ENCODE results near the gene TOR1AIP1. TPM values are rescaled to one million over a fixed set of nuclear protein-coding genes. Genes with fewer than 3 reads are reported as not detected.
"Not testable (repeated sequence)": the region's sequence is repeated elsewhere in the genome, so short reads cannot be mapped to it uniquely, and the experiment has no call there.

The TOR1AIP1 gene
- total RNA-seq, 1 donor from 2014 or later, result 60.6 TPM

DNA sequence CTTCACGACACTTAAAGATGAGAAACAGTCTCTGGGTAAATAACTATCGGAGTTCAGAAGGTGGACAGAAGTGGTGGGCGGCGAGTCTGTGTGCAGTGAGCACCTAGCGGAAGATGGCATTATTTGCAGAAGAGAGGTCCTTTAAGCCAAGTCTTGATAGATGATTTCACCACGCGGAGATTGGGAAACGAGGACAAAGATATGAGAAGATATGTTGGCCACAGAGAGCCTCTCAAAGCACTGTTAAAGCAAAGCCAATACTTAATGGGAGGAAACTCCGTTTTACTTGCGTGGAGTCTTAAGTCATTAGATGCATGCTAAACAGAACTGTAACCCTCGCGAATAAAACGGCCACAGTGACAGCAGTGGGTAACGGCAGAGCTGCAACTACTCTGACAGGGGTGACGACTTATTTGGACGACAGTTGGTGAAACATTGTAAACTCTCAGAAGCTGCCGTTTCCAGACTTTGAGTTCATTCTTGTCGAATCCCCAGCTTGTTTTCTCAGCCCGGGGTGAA, 71.9 kb downstream of the TOR1AIP1 start:
- Mint-ChIP-seq H3K27ac (ENCODE audit: unreplicated experiment) (peak overlapping the region; percentile 94), H3K36me3 (ENCODE audit: unreplicated experiment) (no peaks in the 10 kb centered on the region), H3K4me1 (ENCODE audit: unreplicated experiment) (peaks cover 28% of the 10 kb centered on the region), H3K27me3 (ENCODE audit: unreplicated experiment) (no peaks in the 10 kb centered on the region), H3K4me3 (ENCODE audit: unreplicated experiment) (peak overlapping the region; percentile 87), H3K9me3 (ENCODE audit: unreplicated experiment) (no peaks in the 10 kb centered on the region)
- no peak for DNase-seq (ENCODE audit: extremely low spot score, unreplicated experiment)
- TF ChIP-seq, protein P1, sequence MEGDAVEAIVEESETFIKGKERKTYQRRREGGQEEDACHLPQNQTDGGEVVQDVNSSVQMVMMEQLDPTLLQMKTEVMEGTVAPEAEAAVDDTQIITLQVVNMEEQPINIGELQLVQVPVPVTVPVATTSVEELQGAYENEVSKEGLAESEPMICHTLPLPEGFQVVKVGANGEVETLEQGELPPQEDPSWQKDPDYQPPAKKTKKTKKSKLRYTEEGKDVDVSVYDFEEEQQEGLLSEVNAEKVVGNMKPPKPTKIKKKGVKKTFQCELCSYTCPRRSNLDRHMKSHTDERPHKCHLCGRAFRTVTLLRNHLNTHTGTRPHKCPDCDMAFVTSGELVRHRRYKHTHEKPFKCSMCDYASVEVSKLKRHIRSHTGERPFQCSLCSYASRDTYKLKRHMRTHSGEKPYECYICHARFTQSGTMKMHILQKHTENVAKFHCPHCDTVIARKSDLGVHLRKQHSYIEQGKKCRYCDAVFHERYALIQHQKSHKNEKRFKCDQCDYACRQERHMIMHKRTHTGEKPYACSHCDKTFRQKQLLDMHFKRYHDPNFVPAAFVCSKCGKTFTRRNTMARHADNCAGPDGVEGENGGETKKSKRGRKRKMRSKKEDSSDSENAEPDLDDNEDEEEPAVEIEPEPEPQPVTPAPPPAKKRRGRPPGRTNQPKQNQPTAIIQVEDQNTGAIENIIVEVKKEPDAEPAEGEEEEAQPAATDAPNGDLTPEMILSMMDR (IDR thresholded peaks at IDR 0.05), result peak; percentile 38

DNA sequence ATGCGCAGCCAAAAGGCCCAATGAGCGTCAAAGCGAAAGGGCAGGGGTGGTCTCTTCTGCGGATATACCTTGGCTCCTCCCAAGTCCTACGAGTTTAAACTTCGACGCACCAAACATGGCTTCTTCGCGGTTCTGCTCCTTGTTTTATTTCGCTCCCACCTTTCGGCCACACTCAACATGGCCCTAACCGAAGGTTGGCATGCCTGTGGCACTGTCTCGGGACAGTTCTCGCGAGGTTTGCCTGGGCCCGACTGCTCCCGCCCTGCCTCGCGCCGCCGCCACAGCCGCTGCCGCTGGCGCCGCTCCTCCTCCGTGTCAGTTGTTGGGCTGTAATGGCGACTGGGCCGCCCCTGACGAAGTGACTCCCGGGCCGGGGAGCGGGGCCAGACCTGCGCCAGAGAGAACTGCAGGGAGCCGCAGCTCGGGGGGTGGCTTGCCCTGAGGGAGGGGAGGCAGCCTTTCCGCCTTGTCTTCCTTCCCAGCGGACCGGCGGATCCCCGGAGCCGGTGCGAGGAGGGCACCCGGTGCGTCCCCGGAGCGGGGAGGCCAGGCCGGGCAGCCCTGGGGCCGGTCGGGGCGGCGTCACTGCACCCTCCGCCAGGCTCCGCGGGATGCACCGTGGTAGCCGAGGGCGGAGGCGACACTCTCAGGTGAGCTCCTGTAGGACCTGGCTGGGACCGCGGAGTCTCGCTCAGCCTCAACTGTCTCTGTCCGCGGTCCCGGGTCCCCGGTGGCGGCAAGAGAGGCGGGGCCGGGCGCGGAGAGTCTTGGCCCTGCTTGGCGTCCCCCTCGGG, 72.6 kb downstream of the TOR1AIP1 start, which contains the start of gene CEP350:
CEP350 (plus strand) TSS at position 318 of the 794 bp plus-strand sequence. CDS start 31,372 bp downstream, outside the sequence.
- Mint-ChIP-seq H3K27me3 (ENCODE audit: unreplicated experiment) (no peaks in the 10 kb centered on the region), H3K4me1 (ENCODE audit: unreplicated experiment) (peaks cover 28% of the 10 kb centered on the region), H3K9me3 (ENCODE audit: unreplicated experiment) (no peaks in the 10 kb centered on the region), H3K36me3 (ENCODE audit: unreplicated experiment) (no peaks in the 10 kb centered on the region), H3K27ac (ENCODE audit: unreplicated experiment) (peak within 1 kb of the TSS; percentile 94), H3K4me3 (ENCODE audit: unreplicated experiment) (peak within 1 kb of the TSS; percentile 87)
- TF ChIP-seq, protein P1 (IDR thresholded peaks at IDR 0.05), result no peak
- DNase-seq (ENCODE audit: extremely low spot score, unreplicated experiment), result peak; percentile 99

DNA sequence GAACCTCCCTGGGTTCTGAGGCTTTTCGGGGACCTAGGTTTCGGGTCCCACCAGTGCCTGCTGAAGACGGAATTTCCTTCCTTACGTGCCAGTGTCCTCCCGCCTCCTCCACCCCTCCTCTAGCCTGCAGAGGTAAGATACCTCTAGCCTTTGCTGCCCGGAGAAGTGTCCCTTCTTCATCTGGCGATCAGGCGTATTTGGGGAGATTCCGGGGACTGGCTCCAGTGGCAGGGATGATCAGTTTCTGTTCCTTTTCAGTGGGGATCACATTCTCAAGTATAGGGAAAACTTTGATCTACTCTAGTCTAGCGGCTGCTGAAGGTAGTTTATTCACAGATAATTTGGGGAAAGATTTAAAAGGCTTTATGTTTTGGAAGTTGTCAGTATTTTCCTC, 73.2 kb downstream of the TOR1AIP1 start:
- Mint-ChIP-seq H3K27me3 (ENCODE audit: unreplicated experiment) (no peaks in the 10 kb centered on the region), H3K36me3 (ENCODE audit: unreplicated experiment) (no peaks in the 10 kb centered on the region), H3K9me3 (ENCODE audit: unreplicated experiment) (no peaks in the 10 kb centered on the region), H3K27ac (ENCODE audit: unreplicated experiment) (peak overlapping the region; percentile 91), H3K4me3 (ENCODE audit: unreplicated experiment) (peak overlapping the region; percentile 87), H3K4me1 (ENCODE audit: unreplicated experiment) (peaks cover 28% of the 10 kb centered on the region)
- TF ChIP-seq, protein P1 (IDR thresholded peaks at IDR 0.05), result no peak
- DNase-seq (ENCODE audit: extremely low spot score, unreplicated experiment), result no peak

DNA sequence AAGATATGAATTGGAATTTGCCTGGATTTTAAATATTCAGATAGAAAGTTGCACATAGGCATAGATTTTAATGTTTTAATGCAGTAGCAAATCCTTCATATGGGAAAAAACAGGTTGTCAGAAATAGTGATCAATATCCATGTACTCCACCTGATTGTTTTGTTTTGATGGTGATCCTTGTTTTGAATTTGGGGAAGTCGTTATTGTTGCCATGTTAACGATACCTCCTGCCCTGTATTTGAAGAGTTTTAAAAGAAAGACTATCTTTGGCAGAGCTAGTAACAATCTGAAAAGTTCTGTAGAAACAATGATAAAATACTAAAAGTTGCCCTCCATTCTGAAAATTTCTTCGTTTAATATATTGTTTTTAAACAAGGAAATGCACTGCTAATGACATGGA, 73.6 kb downstream of the TOR1AIP1 start:
- TF ChIP-seq, protein P1 (IDR thresholded peaks at IDR 0.05), result no peak
- Mint-ChIP-seq H3K4me1 (ENCODE audit: unreplicated experiment) (peaks cover 28% of the 10 kb centered on the region), H3K4me3 (ENCODE audit: unreplicated experiment) (peak overlapping the region; percentile 87), H3K27me3 (ENCODE audit: unreplicated experiment) (no peaks in the 10 kb centered on the region), H3K9me3 (ENCODE audit: unreplicated experiment) (no peaks in the 10 kb centered on the region), H3K36me3 (ENCODE audit: unreplicated experiment) (no peaks in the 10 kb centered on the region), H3K27ac (ENCODE audit: unreplicated experiment) (peak overlapping the region; percentile 91)
- DNase-seq (ENCODE audit: extremely low spot score, unreplicated experiment), result no peak

DNA sequence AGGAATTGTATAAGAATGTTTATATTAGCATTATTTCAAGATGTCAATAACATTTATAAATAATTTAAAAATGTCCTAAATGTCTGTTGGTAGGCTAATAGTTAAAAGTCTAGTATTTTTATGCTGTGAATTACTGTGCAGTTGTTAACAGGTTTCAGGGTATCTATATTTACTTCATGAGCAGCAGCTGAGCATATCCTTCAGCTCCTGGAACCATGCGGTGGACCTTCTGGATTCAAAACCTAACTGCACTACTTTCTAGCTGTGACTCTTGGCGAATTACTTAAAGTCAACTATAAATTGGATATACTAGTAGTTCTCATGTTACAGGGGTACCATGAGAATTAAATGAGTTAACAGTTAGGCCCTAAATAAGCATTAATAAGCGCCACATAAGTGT, 76.3 kb downstream of the TOR1AIP1 start:
- DNase-seq (ENCODE audit: extremely low spot score, unreplicated experiment), result no peak
- H3K9me3 Mint-ChIP-seq (ENCODE audit: unreplicated experiment), result peaks cover 3% of the 10 kb centered on the region
- TF ChIP-seq, protein P1 (IDR thresholded peaks at IDR 0.05), result no peak
- H3K4me1 Mint-ChIP-seq (ENCODE audit: unreplicated experiment), result peaks cover 29% of the 10 kb centered on the region
- H3K4me3 Mint-ChIP-seq (ENCODE audit: unreplicated experiment), result no peak overlapping the region
- no peaks in the 10 kb centered on the region for H3K27me3 Mint-ChIP-seq (ENCODE audit: unreplicated experiment)
- H3K36me3 Mint-ChIP-seq (ENCODE audit: unreplicated experiment), result peaks cover 7% of the 10 kb centered on the region
- no peak overlapping the region for H3K27ac Mint-ChIP-seq (ENCODE audit: unreplicated experiment)

DNA sequence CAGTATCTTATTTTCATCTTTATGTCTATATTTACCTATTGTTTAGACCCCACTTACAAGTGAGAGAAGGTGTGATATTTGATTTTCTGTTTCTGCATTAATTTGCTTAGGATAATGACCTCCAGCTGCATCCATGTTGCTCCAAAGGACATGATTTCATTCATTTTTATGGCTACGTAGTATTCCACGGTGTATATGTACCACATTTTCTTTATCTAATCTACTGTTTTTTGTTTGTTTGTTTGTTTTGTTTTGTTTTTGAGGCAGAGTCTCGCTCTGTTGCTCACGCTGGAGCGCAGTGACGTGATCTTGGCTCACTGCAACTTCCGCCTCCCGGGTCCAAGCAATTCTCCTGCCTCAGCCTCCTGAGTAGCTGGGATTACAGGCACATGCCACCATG, 80.1 kb downstream of the TOR1AIP1 start:
- H3K36me3 Mint-ChIP-seq (ENCODE audit: unreplicated experiment), result peaks cover 10% of the 10 kb centered on the region
- H3K9me3 Mint-ChIP-seq (ENCODE audit: unreplicated experiment); H3K27ac Mint-ChIP-seq (ENCODE audit: unreplicated experiment); H3K4me3 Mint-ChIP-seq (ENCODE audit: unreplicated experiment); DNase-seq (ENCODE audit: extremely low spot score, unreplicated experiment); H3K27me3 Mint-ChIP-seq (ENCODE audit: unreplicated experiment): not testable (repeated sequence)
- peaks cover 21% of the 10 kb centered on the region for H3K4me1 Mint-ChIP-seq (ENCODE audit: unreplicated experiment)
